Measurements from ENCODE around the gene TAGAP. TPM values are rescaled to one million over a fixed set of nuclear protein-coding genes. Genes with fewer than 3 reads are reported as not detected.

TAGAP gene
- total RNA-seq, 4 donors from 2014 or later = 1.0 to 4.3 (median 1.9) TPM

- no peaks in the 10 kb centered on the region for H3K4me1 ChIP-seq
- TF ChIP-seq POLR2AphosphoS5 (IDR thresholded peaks at IDR 0.05) (no peak), POLR2A (IDR thresholded peaks at IDR 0.05) (no peak), CTCF (IDR thresholded peaks at IDR 0.05) (no peak), EP300 (IDR thresholded peaks at IDR 0.05) (no peak)
- ATAC-seq = no peak
- no peak overlapping the region for H3K4me3 ChIP-seq
- H3K27ac ChIP-seq = no peak overlapping the region
- no peaks in the 10 kb centered on the region for H3K36me3 ChIP-seq
- no peaks in the 10 kb centered on the region for H3K9me3 ChIP-seq
- H3K27me3 ChIP-seq = no peaks in the 10 kb centered on the region
- 100% methylated on average over 1 of the region's 3 CpGs; no CpG with 5 or more reads in 1 of the 2 donors for WGBS, 2 donors (ENCODE audit: low coverage in 1 of 2)
These were observed 45.1 kb upstream of the TAGAP start for GRCh38 chr6:159089909-159090308.

GRCh38 chr6:159089443-159089842 lies 44.7 kb upstream of the TAGAP start:
- ATAC-seq = no peak
- no peak for TF ChIP-seq POLR2AphosphoS5 (IDR thresholded peaks at IDR 0.05)
- TF ChIP-seq CTCF (IDR thresholded peaks at IDR 0.05) = no peak
- TF ChIP-seq EP300 (IDR thresholded peaks at IDR 0.05) = no peak
- TF ChIP-seq POLR2A (IDR thresholded peaks at IDR 0.05) = no peak
- Histone ChIP-seq H3K9me3 (no peaks in the 10 kb centered on the region), H3K27me3 (no peaks in the 10 kb centered on the region), H3K4me3 (no peak overlapping the region), H3K36me3 (no peaks in the 10 kb centered on the region), H3K4me1 (no peaks in the 10 kb centered on the region), H3K27ac (no peak overlapping the region)
- 85 to 87% methylated on average over 3 of the region's 3 CpGs for WGBS, 2 donors (ENCODE audit: low coverage in 1 of 2)

- 100% methylated on average over 1 of the region's 2 CpGs; no CpG with 5 or more reads in 1 of the 2 donors for WGBS, 2 donors (ENCODE audit: low coverage in 1 of 2)
- Histone ChIP-seq H3K27ac (no peak overlapping the region), H3K4me3 (no peak overlapping the region), H3K27me3 (no peaks in the 10 kb centered on the region), H3K4me1 (no peaks in the 10 kb centered on the region), H3K9me3 (no peaks in the 10 kb centered on the region), H3K36me3 (no peaks in the 10 kb centered on the region)
- ATAC-seq = no peak
- TF ChIP-seq CTCF (IDR thresholded peaks at IDR 0.05) (no peak), POLR2A (IDR thresholded peaks at IDR 0.05) (no peak), EP300 (IDR thresholded peaks at IDR 0.05) (no peak), POLR2AphosphoS5 (IDR thresholded peaks at IDR 0.05) (no peak)
These were observed 41.3 kb upstream of the TAGAP start for GRCh38 chr6:159086033-159086618.

- TF ChIP-seq POLR2A (IDR thresholded peaks at IDR 0.05) (no peak), EP300 (IDR thresholded peaks at IDR 0.05) (no peak), POLR2AphosphoS5 (IDR thresholded peaks at IDR 0.05) (no peak), CTCF (IDR thresholded peaks at IDR 0.05) (no peak)
- no peak for ATAC-seq
- Histone ChIP-seq H3K27ac (no peak overlapping the region), H3K36me3 (no peaks in the 10 kb centered on the region), H3K4me3 (no peak overlapping the region), H3K9me3 (no peaks in the 10 kb centered on the region), H3K27me3 (no peaks in the 10 kb centered on the region), H3K4me1 (no peaks in the 10 kb centered on the region)
- 88% methylated on average over 7 of the region's 7 CpGs for WGBS, 2 donors (ENCODE audit: low coverage in 1 of 2)
These were observed 40.7 kb upstream of the TAGAP start for GRCh38 chr6:159085396-159085895.

GRCh38 chr6:159084493-159085091 lies 39.8 kb upstream of the TAGAP start:
- 78 to 95% methylated on average over 2 of the region's 2 CpGs for WGBS, 2 donors (ENCODE audit: low coverage in 1 of 2)
- TF ChIP-seq POLR2AphosphoS5 (IDR thresholded peaks at IDR 0.05) (no peak), POLR2A (IDR thresholded peaks at IDR 0.05) (no peak), CTCF (IDR thresholded peaks at IDR 0.05) (no peak), EP300 (IDR thresholded peaks at IDR 0.05) (no peak)
- Histone ChIP-seq H3K27me3 (peaks cover 5% of the 10 kb centered on the region), H3K27ac (no peak overlapping the region), H3K36me3 (no peaks in the 10 kb centered on the region), H3K9me3 (no peaks in the 10 kb centered on the region), H3K4me3 (no peak overlapping the region), H3K4me1 (no peaks in the 10 kb centered on the region)
- no peak for ATAC-seq
